DMS79 (cell line): Measurements from ENCODE around the gene COL1A1.

Experiments used
- DNase-seq: peaks from one replicate; lab custom pipeline; 2025; lab: John Stamatoyannopoulos, UW

Gene COL1A1

GRCh38 chr17:50199803-50200456 is 1.5 kb downstream of the COL1A1 start:
- DNase-seq: peak; percentile 78

DNA sequence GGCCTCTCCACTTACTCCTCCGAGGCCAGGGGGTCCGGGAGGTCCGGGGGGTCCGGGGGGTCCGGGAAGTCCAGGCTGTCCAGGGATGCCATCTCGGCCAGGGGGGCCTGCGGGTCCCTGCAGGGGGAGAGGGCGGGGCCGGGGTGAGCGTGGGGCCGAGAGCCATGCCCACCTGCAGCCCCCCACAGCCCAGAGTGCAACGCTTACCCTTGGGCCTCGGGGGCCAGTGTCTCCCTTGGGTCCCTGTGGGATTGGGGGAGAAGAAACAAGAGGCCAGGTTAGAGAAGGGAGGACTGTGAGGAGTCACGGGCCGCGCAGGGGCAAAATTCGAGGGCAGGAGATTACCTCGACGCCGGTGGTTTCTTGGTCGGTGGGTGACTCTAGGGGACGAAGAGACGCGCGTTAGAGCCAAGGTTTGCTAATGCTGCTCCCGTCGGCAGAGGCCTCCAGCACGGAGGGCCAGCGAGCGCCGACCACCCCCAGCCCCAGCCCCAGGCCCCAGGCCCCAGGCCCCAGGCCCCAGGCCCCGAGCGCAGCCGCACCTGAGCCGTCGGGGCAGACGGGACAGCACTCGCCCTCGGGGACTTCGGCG is 2.1 kb downstream of the COL1A1 start:
- DNase-seq: no peak

DNA sequence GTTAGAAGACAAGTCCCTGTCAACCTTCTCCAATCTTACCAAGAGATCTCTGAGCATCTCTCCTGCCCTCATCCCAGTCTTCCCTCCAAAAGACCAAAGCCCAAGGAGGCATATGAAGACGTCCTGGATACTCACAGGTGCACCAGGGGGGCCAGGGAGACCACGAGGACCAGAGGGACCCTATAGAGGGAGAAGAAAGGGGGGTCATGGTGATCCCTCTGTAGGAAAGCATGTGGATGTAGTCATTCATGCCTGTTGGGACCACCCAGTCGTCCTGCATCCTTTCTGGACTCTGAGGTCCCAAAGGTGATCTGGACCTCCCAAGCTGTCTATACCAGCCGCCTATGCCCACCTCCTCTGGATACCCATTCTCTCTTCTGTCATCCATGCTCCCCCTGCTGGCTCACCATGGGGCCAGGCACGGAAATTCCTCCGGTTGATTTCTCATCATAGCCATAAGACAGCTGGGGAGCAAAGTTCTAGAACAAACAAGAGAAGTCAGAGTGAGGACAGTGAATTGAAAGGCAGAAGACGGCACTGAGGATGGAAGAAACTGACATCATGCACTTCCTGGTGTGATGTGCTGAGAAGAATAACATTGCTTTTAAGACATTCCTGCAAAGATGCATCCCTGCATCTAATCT is 3.3 kb downstream of the COL1A1 start:
- no peak for DNase-seq

DNA sequence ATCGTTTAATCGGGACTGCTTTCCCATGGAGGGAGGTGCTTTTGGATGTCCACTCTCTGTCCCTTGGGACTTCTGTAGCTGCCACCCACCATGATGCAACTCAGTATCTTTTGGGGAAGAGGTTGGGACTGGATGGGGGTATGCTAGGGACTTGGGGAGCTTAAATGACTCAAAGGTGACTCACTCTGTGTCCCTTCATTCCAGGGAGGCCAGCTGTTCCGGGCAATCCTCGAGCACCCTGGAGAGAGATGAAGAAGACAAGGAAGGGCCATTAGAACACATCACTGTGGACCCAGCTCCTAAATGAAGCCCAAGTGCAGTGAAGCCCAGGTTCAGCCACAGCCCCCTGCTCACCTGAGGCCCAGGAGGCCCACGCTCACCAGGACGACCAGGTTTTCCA is 4.6 kb downstream of the COL1A1 start:
- no peak for DNase-seq

DNA sequence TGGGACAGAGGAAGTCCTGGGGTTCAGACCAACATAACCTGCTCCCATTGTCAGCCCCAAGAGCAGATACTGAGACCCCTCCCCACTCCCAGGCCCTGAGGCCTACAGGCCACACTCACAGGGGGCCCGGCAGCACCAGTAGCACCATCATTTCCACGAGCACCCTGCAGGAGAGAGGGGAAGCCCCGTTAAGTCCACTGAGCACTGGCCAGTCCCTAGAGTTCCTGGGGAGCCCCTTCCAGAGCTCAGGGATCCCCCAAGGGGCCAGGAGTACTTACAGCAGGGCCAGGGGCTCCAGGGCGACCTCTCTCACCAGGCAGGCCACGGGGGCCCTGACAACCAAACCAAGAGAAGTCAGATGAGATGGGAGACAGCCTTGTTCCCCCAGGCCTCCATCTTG is 5.4 kb downstream of the COL1A1 start:
- no peak for DNase-seq

DNA sequence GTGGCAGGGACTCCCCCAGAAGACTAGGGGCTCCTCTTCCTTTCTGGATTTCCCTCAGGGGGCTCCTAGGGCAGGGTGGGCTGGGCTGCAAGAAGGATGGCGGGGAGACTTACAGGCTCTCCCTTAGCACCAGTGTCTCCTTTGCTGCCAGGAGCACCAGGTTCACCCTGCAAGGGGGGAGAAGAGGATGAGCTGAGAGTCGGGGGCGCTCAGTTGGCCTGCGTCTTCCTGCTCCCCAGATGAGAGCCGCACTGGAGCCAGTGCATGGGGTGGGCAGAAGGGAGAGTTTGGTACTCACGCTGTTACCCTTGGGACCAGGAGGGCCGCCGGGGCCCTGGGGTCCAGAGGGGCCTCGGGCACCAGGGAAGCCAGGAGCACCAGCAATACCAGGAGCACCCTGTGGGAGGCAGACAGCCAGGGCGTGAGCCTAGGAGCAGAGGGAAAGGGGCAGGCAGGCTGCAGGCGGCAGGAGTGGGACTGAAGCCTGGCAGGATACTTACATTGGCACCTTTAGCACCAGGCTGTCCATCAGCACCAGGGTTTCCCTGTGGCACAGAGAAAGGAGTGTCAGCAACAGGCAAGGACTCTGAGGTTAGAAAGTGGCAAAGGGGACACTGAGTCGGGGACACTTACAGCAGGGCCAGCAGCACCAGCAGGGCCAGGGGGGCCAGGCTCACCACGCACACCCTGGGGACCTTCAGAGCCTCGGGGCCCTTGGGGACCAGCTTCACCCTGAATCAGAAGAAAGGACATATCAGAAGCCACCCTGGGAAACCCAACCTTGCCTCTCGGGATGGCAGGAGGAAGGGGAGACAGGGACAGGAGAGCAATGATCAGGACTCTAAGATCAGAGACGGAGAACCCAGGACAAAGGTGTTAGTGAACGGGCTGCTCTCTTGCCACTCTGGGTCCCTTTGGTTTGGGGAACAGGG is 6.2 kb downstream of the COL1A1 start:
- DNase-seq: no peak

GRCh38 chr17:50194140-50194933 is 7.1 kb downstream of the COL1A1 start:
- no peak for DNase-seq

DNA sequence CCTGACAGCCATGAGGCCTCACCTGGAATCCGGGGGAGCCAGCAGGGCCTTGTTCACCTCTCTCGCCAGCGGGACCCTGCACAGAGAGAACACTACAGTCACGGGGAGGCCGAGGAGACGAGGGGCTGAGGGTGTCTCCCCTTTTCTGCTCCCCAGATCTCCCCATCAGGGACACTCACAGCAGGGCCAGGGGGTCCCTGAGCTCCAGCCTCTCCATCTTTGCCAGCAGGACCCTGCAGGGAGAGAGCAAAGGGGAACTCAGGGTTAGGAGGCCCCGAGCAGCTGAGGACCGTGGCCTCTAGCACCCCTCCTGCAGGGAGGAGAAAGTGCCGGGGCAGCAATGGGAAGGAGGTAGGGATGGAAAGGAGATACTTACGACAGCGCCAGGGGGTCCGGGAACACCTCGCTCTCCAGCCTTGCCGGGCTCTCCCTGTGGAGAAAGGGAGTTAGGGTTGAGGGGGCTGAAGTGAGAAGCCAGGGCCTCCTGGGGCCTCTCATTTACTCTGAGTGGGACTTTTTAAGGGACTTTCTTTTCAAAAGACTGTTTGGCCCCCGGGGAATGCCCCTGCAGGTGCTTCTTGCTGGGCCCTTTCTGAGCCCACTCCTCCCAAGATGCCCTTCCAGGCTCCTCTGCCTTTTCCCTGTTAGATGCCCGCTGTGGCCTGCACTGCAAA is 8.7 kb downstream of the COL1A1 start:
- DNase-seq: no peak

DNA sequence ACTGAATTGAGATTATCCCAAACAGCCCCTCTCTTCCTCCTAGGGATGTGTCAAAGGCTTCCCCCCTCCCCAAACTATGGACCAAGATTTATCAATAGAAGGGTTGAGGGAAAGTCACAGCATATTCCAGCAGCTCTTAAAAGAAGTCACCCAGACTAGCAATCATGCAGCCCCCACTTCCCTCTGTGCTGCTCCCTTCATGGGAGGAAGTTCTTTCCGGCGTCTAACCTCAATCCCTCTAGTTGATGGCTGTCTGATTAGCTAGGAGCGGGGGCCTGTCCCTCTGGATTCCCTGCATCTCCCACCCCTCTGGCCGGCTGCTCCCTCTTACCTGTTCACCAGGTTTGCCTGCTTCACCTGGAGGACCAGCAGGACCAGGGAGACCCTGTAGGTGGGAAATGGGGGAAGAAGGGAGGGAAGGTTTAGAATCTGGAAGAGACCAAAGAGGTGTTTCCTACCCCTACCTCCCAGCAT is 9.2 kb downstream of the COL1A1 start:
- DNase-seq: no peak

DNA sequence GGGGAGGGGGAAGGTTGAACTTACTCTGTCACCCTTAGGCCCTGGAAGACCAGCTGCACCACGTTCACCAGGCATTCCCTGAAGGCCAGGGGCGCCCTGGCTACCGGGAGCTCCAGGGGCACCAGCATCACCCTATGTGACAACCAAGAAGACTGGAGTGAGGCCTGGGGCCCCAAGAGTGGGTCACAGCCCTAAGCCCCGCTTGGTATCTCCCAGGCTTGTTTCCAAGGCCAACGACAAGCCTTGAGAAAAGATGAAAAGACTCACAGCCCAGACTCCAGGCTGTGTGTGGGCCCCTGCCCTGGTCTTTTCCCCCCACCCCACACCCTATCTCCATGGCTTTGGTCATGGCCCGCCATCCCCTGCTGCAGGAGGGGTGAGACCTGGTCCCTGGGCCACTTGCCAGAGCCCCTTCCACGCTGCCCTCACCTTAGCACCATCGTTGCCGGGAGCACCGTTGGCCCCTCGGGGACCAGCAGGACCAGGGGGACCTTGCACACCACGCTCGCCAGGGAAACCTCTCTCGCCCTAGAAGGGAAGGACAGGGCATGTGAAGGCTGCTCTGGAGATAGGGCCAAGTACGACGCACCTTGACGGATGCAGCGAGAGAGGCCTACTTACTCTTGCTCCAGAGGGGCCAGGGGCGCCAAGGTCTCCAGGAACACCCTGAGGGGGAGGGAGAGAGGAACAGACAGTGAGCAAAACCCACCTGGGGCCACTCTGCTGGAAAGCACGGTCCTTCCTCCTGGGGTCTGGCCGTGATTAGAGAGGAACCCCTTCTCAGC is 9.9 kb downstream of the COL1A1 start:
- no peak for DNase-seq

DNA sequence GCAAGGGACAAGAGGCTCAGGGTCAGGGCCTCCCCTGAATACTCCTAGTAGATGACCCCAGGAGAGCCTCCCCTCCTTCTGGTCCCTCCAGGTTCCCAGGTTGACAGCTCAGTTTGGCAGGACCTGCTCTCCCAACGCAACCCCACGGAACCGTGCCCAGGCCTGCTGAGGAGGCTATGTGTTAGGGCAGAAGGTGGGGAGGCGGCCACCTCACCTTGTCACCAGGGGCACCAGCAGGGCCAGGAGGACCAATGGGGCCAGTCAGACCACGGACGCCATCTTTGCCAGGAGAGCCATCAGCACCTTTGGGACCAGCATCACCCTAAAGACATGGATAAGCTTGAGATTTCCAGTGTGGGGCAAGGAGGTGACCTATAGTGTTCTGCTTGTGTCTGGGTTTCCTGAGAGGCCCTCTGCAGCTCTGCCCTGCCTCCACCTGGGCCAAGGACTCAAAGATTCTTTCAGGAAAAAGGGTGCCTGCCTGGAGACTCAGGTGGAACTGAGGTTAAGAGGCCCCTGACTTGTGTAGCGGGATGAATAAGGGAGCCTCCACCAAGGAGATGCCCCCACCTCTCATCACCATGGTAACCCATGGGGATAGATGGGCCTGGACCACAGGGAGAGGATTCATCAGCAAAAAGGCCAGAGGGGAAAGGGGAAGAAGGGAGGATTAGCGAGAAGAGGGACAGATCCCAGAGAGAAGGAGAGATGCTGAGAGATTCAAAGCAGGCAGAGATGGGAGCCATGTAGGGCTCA is 10.7 kb downstream of the COL1A1 start:
- no peak for DNase-seq

DNA sequence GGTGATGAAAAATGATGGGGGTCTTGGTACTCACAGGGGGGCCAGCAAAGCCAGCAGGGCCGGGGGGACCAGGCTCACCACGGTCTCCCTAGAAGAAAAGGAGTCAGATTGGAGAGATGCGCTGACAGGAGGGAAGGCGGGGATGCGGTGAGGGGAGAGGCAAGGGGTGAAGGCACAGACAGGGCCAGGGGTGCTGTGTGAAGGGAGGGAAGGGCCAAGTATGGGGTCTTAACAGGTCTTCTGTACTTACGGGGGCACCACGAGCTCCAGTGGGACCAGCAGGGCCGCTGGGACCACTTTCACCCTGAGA is 11.2 kb downstream of the COL1A1 start:
- DNase-seq: no peak

DNA sequence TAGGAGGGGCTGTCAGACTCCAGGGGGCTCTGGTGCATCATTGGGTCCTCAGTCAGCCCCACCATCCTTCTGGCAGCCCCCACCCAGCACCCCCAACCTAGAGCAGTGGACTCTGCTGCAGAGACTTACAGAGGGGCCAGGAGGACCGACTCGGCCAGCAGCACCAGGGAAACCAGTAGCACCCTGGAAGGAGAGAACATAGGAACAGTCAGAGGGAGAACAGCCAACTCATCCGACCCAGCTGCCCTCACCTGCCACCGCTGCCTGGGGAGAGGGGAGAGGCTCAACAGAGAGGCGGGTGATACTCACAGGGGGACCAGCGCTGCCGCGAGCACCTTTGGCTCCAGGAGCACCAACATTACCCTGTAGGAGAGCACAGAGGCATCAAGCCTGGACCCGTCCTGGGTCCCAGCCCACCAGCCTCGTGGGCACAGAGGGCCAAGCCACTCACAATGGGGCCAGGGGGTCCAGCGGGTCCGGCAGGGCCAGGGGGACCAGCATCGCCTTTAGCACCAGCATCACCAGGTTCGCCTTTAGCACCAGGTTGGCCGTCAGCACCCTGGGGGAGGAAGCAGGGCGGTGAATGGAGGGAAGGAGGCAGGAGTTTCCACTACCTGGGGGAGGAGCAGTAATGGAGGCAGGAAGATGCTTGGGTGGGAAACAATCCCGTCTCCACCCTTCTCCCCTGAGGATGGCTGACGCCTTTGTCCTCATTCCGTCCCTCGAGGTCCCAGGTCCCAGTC is 11.7 kb downstream of the COL1A1 start:
- DNase-seq: no peak

DNA sequence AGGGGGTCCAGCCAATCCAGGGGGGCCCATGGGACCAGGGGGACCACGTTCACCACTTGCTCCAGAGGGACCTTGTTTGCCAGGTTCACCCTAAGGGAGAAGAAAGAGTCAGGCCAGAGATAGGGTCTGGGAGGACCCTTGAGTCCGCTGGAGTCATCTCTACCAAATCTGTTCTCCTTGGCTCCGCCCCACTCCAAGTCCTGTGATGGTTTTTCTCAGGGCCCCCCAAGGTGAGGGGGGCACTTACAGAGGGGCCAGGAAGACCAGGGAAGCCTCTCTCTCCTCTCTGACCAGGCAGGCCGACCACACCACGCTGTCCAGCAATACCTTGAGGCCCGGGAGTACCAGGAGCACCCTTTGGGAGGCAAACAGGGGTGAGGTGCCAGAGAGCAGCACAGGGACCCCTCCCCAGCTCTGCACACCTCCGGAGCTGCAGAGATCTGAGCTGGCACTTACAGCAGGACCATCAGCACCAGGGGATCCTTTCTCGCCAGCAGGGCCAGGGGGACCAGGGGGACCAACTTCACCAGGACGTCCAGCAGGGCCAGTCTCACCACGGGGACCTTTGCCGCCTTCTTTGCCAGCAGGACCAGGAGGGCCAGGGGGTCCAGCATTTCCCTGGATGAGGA is 12.4 kb downstream of the COL1A1 start:
- no peak for DNase-seq

DNA sequence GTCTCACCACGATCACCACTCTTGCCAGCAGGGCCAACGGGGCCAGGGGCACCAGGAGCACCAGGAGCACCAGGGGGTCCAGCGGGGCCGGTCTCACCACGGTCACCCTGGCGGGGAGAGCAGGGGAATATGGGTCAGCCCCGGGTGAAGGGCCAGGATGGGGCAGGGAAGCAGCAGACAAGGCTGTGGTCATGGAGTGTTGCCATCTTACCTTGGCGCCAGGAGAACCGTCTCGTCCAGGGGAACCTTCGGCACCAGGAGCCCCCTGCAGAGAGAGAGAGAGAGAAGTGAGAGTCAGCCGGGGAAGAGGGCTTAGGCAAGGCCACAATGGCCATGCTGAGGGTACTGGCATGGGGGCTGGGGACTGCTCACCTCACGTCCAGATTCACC is 12.9 kb downstream of the COL1A1 start:
- no peak for DNase-seq

DNA sequence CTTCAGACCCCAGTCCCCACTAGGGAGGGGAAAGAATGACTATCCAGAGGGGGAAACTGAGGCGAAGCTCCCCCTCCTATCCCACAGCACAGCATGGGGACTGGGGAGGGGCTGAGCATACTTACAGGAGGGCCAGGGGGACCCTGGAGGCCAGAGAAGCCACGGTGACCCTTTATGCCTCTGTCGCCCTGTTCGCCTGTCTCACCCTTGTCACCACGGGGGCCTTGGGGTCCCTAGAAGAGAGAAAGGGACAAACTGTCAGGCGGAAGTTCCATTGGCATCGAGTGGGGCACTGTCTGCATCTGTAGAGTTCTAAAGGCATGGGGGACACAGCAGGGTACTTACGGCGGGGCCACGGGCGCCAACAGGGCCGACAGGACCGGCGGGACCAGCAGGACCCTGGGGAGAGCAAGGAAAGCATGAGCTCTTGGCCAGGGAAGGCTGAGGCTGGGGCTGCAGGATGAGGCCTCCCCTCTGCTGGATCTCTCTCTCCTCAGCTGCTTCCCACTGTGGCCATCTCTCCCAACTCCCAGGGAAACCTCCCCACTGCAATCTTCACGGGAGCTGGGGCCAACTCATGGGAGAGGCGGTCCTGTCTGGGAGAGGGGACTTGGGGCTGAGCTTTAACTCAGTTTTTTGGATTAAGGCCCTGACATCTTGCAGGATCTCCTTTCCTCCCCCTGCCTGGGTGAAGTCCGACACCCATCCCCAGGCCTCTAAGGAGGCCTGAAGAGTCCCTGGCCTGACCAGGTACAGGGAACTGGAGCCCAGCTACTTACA is 13.5 kb downstream of the COL1A1 start:
- no peak for DNase-seq

GRCh38 chr17:50187394-50187725 is 14.1 kb downstream of the COL1A1 start:
- no peak for DNase-seq
